IPS-15b (cell line): ENCODE measurements around the gene ATP9B.

Source experiments
- H3K27me3 ChIP-seq: one replicate; pipeline ENCODE4 v1.6.1; 2013; ENCODE audit warnings: low read length; ENCODE audit not compliant: control insufficient read depth, insufficient read depth
- H3K36me3 ChIP-seq: one replicate; pipeline ENCODE4 v1.6.1; 2013; ENCODE audit warnings: low read length; ENCODE audit not compliant: control insufficient read depth, insufficient read depth
- H3K4me1 ChIP-seq: one replicate; pipeline ENCODE4 v1.6.1; 2013; ENCODE audit warnings: mild to moderate bottlenecking, low read length; ENCODE audit not compliant: control insufficient read depth, insufficient read depth
- H3K4me3 ChIP-seq: one replicate; pipeline ENCODE4 v1.5.1; 2013; ENCODE audit warnings: low read depth, low read length
- H3K9ac ChIP-seq: one replicate; pipeline ENCODE4 v1.6.1; 2013; ENCODE audit warnings: low read depth, mild to moderate bottlenecking, low read length
- H3K9me3 ChIP-seq: one replicate; pipeline ENCODE4 v1.6.1; 2013; ENCODE audit warnings: mild to moderate bottlenecking, low read length; ENCODE audit not compliant: control insufficient read depth, insufficient read depth

The ATP9B gene

GRCh38 chr18:79393635-79394533 is 324.7 kb downstream of the ATP9B start:
- Histone ChIP-seq H3K9me3 (no peaks in the 10 kb centered on the region), H3K27me3 (peaks cover 60% of the 10 kb centered on the region), H3K4me3 (peak overlapping the region; percentile 41), H3K9ac (no peak overlapping the region), H3K4me1 (no peaks in the 10 kb centered on the region), H3K36me3 (no peaks in the 10 kb centered on the region)

- Histone ChIP-seq H3K9ac (no peak overlapping the region), H3K27me3 (peaks cover 65% of the 10 kb centered on the region), H3K4me1 (no peaks in the 10 kb centered on the region), H3K36me3 (no peaks in the 10 kb centered on the region), H3K9me3 (no peaks in the 10 kb centered on the region), H3K4me3 (peak overlapping the region; percentile 41)
Observed at GRCh38 chr18:79394534-79395307, 325.5 kb downstream of the ATP9B start.

- H3K36me3 ChIP-seq = no peaks in the 10 kb centered on the region
- H3K9me3 ChIP-seq = no peaks in the 10 kb centered on the region
- H3K4me3 ChIP-seq = peak overlapping the region; percentile 41
- H3K27me3 ChIP-seq = peaks cover 65% of the 10 kb centered on the region
- no peak overlapping the region for H3K9ac ChIP-seq
- H3K4me1 ChIP-seq = no peaks in the 10 kb centered on the region
Observed at GRCh38 chr18:79395308-79395640, 326.1 kb downstream of the ATP9B start.

- H3K27me3 ChIP-seq = peaks cover 61% of the 10 kb centered on the region
- peak within 1 kb of the TSS; percentile 41 for H3K4me3 ChIP-seq
- H3K4me1 ChIP-seq = no peaks in the 10 kb centered on the region
- H3K9ac ChIP-seq = no peak within 1 kb of the TSS
- no peaks in the 10 kb centered on the region for H3K9me3 ChIP-seq
- H3K36me3 ChIP-seq = no peaks in the 10 kb centered on the region
Observed at GRCh38 chr18:79395761-79396404, 326.7 kb downstream of the ATP9B start, which contains the start of gene NFATC1. Gene NFATC1, plus strand, starts transcription at chr18:79395930. Its CDS starts 295 bp downstream, at chr18:79396225.

- Histone ChIP-seq H3K9me3 (no peaks in the 10 kb centered on the region), H3K36me3 (no peaks in the 10 kb centered on the region), H3K9ac (no peak overlapping the region), H3K4me3 (peak overlapping the region; percentile 23), H3K4me1 (no peaks in the 10 kb centered on the region), H3K27me3 (peaks cover 57% of the 10 kb centered on the region)
Observed at GRCh38 chr18:79396431-79397246, 327.4 kb downstream of the ATP9B start.

GRCh38 chr18:79397247-79397829 is 328.1 kb downstream of the ATP9B start:
- no peaks in the 10 kb centered on the region for H3K9me3 ChIP-seq
- no peaks in the 10 kb centered on the region for H3K4me1 ChIP-seq
- peaks cover 50% of the 10 kb centered on the region for H3K27me3 ChIP-seq
- no peak overlapping the region for H3K9ac ChIP-seq
- peak overlapping the region; percentile 23 for H3K4me3 ChIP-seq
- H3K36me3 ChIP-seq = no peaks in the 10 kb centered on the region

- Histone ChIP-seq H3K4me1 (no peaks in the 10 kb centered on the region), H3K9ac (no peak overlapping the region), H3K9me3 (no peaks in the 10 kb centered on the region), H3K36me3 (no peaks in the 10 kb centered on the region), H3K27me3 (peaks cover 43% of the 10 kb centered on the region), H3K4me3 (no peak overlapping the region)
Observed at GRCh38 chr18:79397830-79398761, 328.9 kb downstream of the ATP9B start.

GRCh38 chr18:79399275-79400081 is 330.3 kb downstream of the ATP9B start:
- Histone ChIP-seq H3K27me3 (peaks cover 37% of the 10 kb centered on the region), H3K4me3 (peak overlapping the region; percentile 43), H3K9me3 (no peaks in the 10 kb centered on the region), H3K4me1 (no peaks in the 10 kb centered on the region), H3K9ac (no peak overlapping the region), H3K36me3 (no peaks in the 10 kb centered on the region)

GRCh38 chr18:79400091-79400590 is 330.9 kb downstream of the ATP9B start:
- peaks cover 31% of the 10 kb centered on the region for H3K27me3 ChIP-seq

More at GRCh38 chr18:79400091-79400590, 330.9 kb downstream of the ATP9B start:
- H3K4me3 ChIP-seq = peak overlapping the region; percentile 43
- H3K36me3 ChIP-seq = no peaks in the 10 kb centered on the region
- no peak overlapping the region for H3K9ac ChIP-seq
- H3K9me3 ChIP-seq = no peaks in the 10 kb centered on the region
- no peaks in the 10 kb centered on the region for H3K4me1 ChIP-seq
